GM12878 (cell line): ENCODE measurements around the gene THAP5. TPM values are rescaled to one million over a fixed set of nuclear protein-coding genes. Genes with fewer than 3 reads are reported as not detected.

ENCODE experiments used
- ATAC-seq: fragments of 200-7000 bp; cut with Tn5 transposase; 3 replicates; pipeline ENCODE4 v1.9.1; 2020; ENCODE audit warnings: mild to moderate bottlenecking, moderate library complexity
- BruUV-seq: library from RNA; stranded (reverse); fragments of 400-500 nt; replicated peaks from 2 replicates; lab custom pipeline; 2021; lab: Mats Ljungman, UMichigan
- CTCF ChIA-PET: fragments of 300-600 bp; sonication (Branson Sonifier 250); formaldehyde crosslinking; extraction: SDS; loops from one replicate; lab custom pipeline; 2021; ENCODE audit warnings: inconsistent platforms; lab: Yijun Ruan, JAX
- POLR2A ChIA-PET: fragments of 350-600 bp; formaldehyde crosslinking; extraction: SDS; loops from one replicate; lab custom pipeline; 2021; ENCODE audit warnings: inconsistent platforms; lab: Charles Lee
- RAD21 ChIA-PET: fragments of 300-600 bp; sonication (Branson Sonifier 250); formaldehyde crosslinking; loops from one replicate; lab custom pipeline; 2023; ENCODE audit warnings: antibody characterized with exemption; ENCODE audit not compliant: unreplicated experiment; lab: Charles Lee
- SMC1A ChIA-PET: fragments of 300-600 bp; sonication (Branson Sonifier 250); formaldehyde crosslinking; loops from one replicate; lab custom pipeline; 2023; ENCODE audit not compliant: unreplicated experiment, uncharacterized antibody; lab: Charles Lee
- DNase-seq: peaks from one replicate; pipeline ENCODE4 v3.0.0-alpha.2; 2011; ENCODE audit warnings: low read depth, low spot score
- FAIRE-seq: peaks from 3 replicates; lab custom pipeline; 2011; peaks lifted over from hg19 to GRCh38; lab: Jason Lieb, UNC
- H2AFZ ChIP-seq: 2 replicates; pipeline ENCODE4 v1.6.0; 2011; ENCODE audit warnings: low read depth, low read length, control low read depth; ENCODE audit not compliant: control insufficient read depth
- H3K27ac ChIP-seq: 2 replicates; pipeline ENCODE4 v1.5.1; 2011; ENCODE audit warnings: control low read depth; ENCODE audit not compliant: control insufficient read depth, insufficient read depth
- H3K27me3 ChIP-seq, 2 experiments: replicated peaks in 1 of 2; 2 replicates each; pipeline versions ENCODE4 v1.6.0 to v1.6.1; 2011; ENCODE audit warnings: low read length in 1 of 2; ENCODE audit not compliant: control insufficient read depth in 2 of 2, insufficient read depth in 2 of 2
- H3K36me3 ChIP-seq, 2 experiments: 2 replicates each; pipeline ENCODE4 v1.5.1; 2011; ENCODE audit warnings: low read length in 1 of 2; ENCODE audit not compliant: control insufficient read depth in 2 of 2, insufficient read depth in 2 of 2
- H3K4me1 ChIP-seq: 2 replicates; pipeline ENCODE4 v1.6.1; 2011; ENCODE audit warnings: mild to moderate bottlenecking, low read length, moderate library complexity, mixed read lengths; ENCODE audit not compliant: control insufficient read depth, insufficient read depth
- H3K4me2 ChIP-seq: 2 replicates; pipeline ENCODE4 v1.6.0; 2011; ENCODE audit warnings: control low read depth; ENCODE audit not compliant: control insufficient read depth, insufficient read depth
- H3K4me3 ChIP-seq: fragments of 200-600 bp; sonication (generic); 2 replicates; pipeline ENCODE4 v1.5.1; 2016
- H3K79me2 ChIP-seq: 2 replicates; pipeline ENCODE4 v1.6.0; 2011; ENCODE audit warnings: low read length; ENCODE audit not compliant: control insufficient read depth, insufficient read depth
- H3K9ac ChIP-seq: 2 replicates; pipeline ENCODE4 v1.8.0; 2011; ENCODE audit warnings: low read length, control low read depth, mixed read lengths; ENCODE audit not compliant: control insufficient read depth, insufficient read depth
- H3K9me3 ChIP-seq: replicated peaks from 3 replicates; pipeline ENCODE4 v1.5.1; 2011; ENCODE audit warnings: mild to moderate bottlenecking, low read length; ENCODE audit not compliant: control insufficient read depth, insufficient read depth
- H4K20me1 ChIP-seq: 2 replicates; pipeline ENCODE4 v1.6.0; 2011; ENCODE audit not compliant: control insufficient read depth, insufficient read depth
- IKZF2 ChIP-seq, 2 experiments: fragments of 450-650 bp; IDR thresholded peaks; 2 replicates each; pipeline ENCODE4 v1.6.1; 2017; ENCODE audit warnings: mild to moderate bottlenecking in 2 of 2, moderate library complexity in 2 of 2
- POLR2AphosphoS5 ChIP-seq: IDR thresholded peaks from 2 replicates; pipeline ENCODE4 v1.6.1; 2011; ENCODE audit warnings: mild to moderate bottlenecking, low read length, inconsistent platforms
- SRF ChIP-seq, 2 experiments: IDR thresholded peaks; 2 replicates each; pipeline ENCODE4 v1.6.1; 2011; ENCODE audit warnings: low read depth in 2 of 2, low read length in 2 of 2, mild to moderate bottlenecking in 1 of 2, moderate library complexity in 1 of 2
- WGBS: methylation state at CpG from one replicate; pipeline ENCODE4 v1.1.6; 2016; ENCODE audit warnings: low lambda C conversion rate; ENCODE audit not compliant: insufficient replicate concordance, insufficient coverage; ENCODE audit errors: missing lambda C conversion rate; 5-methylcytosine and 5-hydroxymethylcytosine counted together
- in situ Hi-C: fragments of 300-500 bp; cut with MboI; formaldehyde crosslinking; loops from 9 replicates; pipeline ENCODE4 v1.14.3; 2018; ENCODE audit warnings: mixed read lengths
- intact Hi-C: fragments of 100-400 bp; cut with micrococcal nuclease; formaldehyde crosslinking; loops from one replicate; pipeline ENCODE4 v1.14.2; 2022; ENCODE audit not compliant: unreplicated experiment
- polyA plus RNA-seq, 11 experiments: library from polyadenylated mRNA; depleted of rRNA in 4 of 11; unstranded in 6 of 11; stranded (reverse) in 5 of 11; fragments of >200 nt; fragmentation: Nextera tagmentation in 4 of 11; fragmentation: Illumina TruSeq in 1 of 11; extraction: Ambion mirVana in 4 of 11; extraction: Trizol in 1 of 11; gene quantifications; 1 replicate in 1 of 11; 2 replicates in 10 of 11; pipeline versions ENCODE4 v1.2.1 to v1.2.3, GENCODE V29; 2011 to 2016; ENCODE audit warnings: inconsistent platforms in 2 of 11, missing spikeins in 2 of 11, low read depth in 1 of 11
- total RNA-seq, 4 experiments: library from RNA; depleted of rRNA in 3 of 4; stranded (reverse); fragments of >200 nt in 3 of 4; fragmentation: Illumina TruSeq in 1 of 4; extraction: Trizol in 1 of 4; gene quantifications; 2 replicates each; pipeline versions ENCODE4 v1.2.1 to v1.2.3, GENCODE V29; 2013 to 2021
- TF ChIP-seq, protein P1 (sequence below): fragments of 450-650 bp; IDR thresholded peaks from 2 replicates; pipeline ENCODE4 v1.6.1; 2016; ENCODE audit warnings: mild to moderate bottlenecking, moderate library complexity, borderline replicate concordance

THAP5 gene
- total and polyA plus RNA-seq, 10 of the 15 experiments (the other 5 are each of a cell fraction or from before 2014, with no cell fraction given) = 13.0 to 47.7 (median 24.2) TPM

DNA sequence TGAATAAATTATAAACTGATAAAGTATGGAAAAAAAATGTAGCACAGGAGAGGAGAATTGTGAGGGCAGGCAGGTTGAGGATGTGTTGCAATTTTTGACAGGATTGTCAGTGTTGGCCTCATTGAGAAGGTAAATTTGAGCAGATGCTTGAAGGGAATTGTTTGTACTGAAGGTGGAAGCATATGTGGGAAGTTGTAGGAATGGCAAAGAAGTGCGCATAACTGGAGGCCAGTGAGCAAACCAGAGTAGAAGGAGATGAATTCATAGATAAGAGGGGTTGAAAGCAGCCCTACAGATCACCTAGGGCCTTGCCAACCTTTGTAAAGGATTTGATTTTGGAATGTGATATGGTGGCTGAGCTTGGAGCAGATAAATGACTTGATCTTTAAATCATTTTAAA lies 6.6 kb upstream of the THAP5 start (continued):
- no peak for TF ChIP-seq IKZF2 (IDR thresholded peaks at IDR 0.05)
- TF ChIP-seq SRF (IDR thresholded peaks at IDR 0.05; ENCODE audit: low read depth in 2 of 2, low read length in 2 of 2) = no peak

DNA sequence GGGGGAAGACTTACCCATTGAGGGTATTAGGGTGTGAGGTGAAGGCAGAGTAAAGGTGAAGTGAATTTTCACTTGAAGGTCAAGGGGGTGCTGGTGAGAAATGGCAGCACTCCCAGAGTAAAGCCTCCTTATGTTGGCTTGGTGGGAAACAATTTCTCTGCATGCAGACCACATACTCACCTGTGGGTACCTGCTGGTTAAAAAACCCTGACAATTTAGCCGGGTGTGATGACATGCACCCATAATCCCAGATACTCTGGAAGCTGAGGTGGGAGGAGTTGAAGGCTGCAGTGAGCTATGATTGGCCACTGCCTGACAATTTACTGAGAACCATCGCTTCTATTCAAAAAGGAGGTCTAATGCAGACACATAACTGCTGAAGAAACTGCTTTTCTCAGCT lies 5.7 kb upstream of the THAP5 start:
- ChIA-PET SMC1A (interaction anchor here (0.8 to 2.7 kb wide), 6 partner anchors 17 to 339 kb away, joined by 3 to 8 read pairs (median 4); no protein-coding TSS in a partner anchor), POLR2A (no interaction called here)
- no TSS peak for BruUV-seq
- H3K4me1 ChIP-seq = no peaks in the 10 kb centered on the region
- ATAC-seq = no peak
- H3K4me3 ChIP-seq = no peak overlapping the region
- H3K9ac ChIP-seq = no peak overlapping the region
- H4K20me1 ChIP-seq = no peaks in the 10 kb centered on the region
- H3K27ac ChIP-seq = no peak overlapping the region
- no peak for DNase-seq
- no peaks in the 10 kb centered on the region for H3K27me3 ChIP-seq
- peaks cover 33% of the 10 kb centered on the region for H3K79me2 ChIP-seq
- in situ Hi-C loops (no loop called here), intact Hi-C loops (no loop called here)
- no peak for FAIRE-seq
- H3K9me3 ChIP-seq = peaks cover 3% of the 10 kb centered on the region; the same call in 2 of the 3 replicates
- H3K4me2 ChIP-seq = no peak overlapping the region
- TF ChIP-seq, protein P1, sequence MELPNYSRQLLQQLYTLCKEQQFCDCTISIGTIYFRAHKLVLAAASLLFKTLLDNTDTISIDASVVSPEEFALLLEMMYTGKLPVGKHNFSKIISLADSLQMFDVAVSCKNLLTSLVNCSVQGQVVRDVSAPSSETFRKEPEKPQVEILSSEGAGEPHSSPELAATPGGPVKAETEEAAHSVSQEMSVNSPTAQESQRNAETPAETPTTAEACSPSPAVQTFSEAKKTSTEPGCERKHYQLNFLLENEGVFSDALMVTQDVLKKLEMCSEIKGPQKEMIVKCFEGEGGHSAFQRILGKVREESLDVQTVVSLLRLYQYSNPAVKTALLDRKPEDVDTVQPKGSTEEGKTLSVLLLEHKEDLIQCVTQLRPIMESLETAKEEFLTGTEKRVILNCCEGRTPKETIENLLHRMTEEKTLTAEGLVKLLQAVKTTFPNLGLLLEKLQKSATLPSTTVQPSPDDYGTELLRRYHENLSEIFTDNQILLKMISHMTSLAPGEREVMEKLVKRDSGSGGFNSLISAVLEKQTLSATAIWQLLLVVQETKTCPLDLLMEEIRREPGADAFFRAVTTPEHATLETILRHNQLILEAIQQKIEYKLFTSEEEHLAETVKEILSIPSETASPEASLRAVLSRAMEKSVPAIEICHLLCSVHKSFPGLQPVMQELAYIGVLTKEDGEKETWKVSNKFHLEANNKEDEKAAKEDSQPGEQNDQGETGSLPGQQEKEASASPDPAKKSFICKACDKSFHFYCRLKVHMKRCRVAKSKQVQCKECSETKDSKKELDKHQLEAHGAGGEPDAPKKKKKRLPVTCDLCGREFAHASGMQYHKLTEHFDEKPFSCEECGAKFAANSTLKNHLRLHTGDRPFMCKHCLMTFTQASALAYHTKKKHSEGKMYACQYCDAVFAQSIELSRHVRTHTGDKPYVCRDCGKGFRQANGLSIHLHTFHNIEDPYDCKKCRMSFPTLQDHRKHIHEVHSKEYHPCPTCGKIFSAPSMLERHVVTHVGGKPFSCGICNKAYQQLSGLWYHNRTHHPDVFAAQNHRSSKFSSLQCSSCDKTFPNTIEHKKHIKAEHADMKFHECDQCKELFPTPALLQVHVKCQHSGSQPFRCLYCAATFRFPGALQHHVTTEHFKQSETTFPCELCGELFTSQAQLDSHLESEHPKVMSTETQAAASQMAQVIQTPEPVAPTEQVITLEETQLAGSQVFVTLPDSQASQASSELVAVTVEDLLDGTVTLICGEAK = no peak
- peak; percentile 23; the same call in 1 of the 2 replicates for TF ChIP-seq POLR2AphosphoS5
- TF ChIP-seq, all 136 proteins: peak for 1
- CTCF ChIA-PET = interaction anchor here (0.9 to 1.8 kb wide), 2 partner anchors 23 to 48 kb away, joined by 4 to 5 read pairs; no protein-coding TSS in a partner anchor
- H3K36me3 ChIP-seq = peaks cover 0 to 3% of the 10 kb centered on the region in 2 experiments; a peak in 1 of 4 replicates
- RAD21 ChIA-PET = no interaction called here
- no peak overlapping the region for H2AFZ ChIP-seq
- WGBS = 96% methylated on average over 2 of the region's 2 CpGs
